Hepatocyte (in vitro differentiated cells): ENCODE data around the gene KCNQ4. TPM values are rescaled to one million over a fixed set of nuclear protein-coding genes. Genes with fewer than 3 reads are reported as not detected.

ENCODE experiments used
- DNase-seq: peaks from one replicate; pipeline ENCODE4 v3.0.0-alpha.2; 2016; ENCODE audit warnings: low spot score
- H2AFZ ChIP-seq: fragments of 200-600 bp; sonication (generic); 2 replicates; pipeline ENCODE4 v1.6.0; 2016; ENCODE audit warnings: antibody characterized with exemption, mild to moderate bottlenecking
- H3K27ac ChIP-seq: fragments of 200-600 bp; sonication (generic); 2 replicates; pipeline ENCODE4 v1.5.1; 2016; ENCODE audit warnings: mild to moderate bottlenecking
- H3K27me3 ChIP-seq: fragments of 200-600 bp; sonication (generic); 2 replicates; pipeline ENCODE4 v1.6.1; 2016
- H3K36me3 ChIP-seq: fragments of 200-600 bp; sonication (generic); replicated peaks from 2 replicates; pipeline ENCODE4 v1.5.1; 2016; ENCODE audit warnings: low read depth; ENCODE audit not compliant: insufficient read depth
- H3K4me1 ChIP-seq: fragments of 200-600 bp; sonication (generic); 2 replicates; pipeline ENCODE4 v1.5.1; 2016; ENCODE audit warnings: mild to moderate bottlenecking, moderate library complexity; ENCODE audit not compliant: insufficient read depth
- H3K4me2 ChIP-seq: fragments of 200-600 bp; sonication (generic); 2 replicates; pipeline ENCODE4 v1.6.0; 2016
- H3K4me3 ChIP-seq: fragments of 200-600 bp; sonication (generic); 2 replicates; pipeline ENCODE4 v1.5.1; 2016; ENCODE audit warnings: mild to moderate bottlenecking
- H3K79me2 ChIP-seq: fragments of 200-600 bp; sonication (generic); 2 replicates; pipeline ENCODE4 v1.6.0; 2017; ENCODE audit warnings: mild to moderate bottlenecking
- H3K9me2 ChIP-seq: fragments of 200-600 bp; sonication (generic); replicated peaks from 2 replicates; pipeline ENCODE4 v1.6.0; 2017; ENCODE audit warnings: mild to moderate bottlenecking; ENCODE audit not compliant: insufficient read depth
- H3K9me3 ChIP-seq: fragments of 200-600 bp; sonication (generic); 2 replicates; pipeline ENCODE4 v1.5.1; 2016; ENCODE audit warnings: low read depth, mild to moderate bottlenecking
- H4K20me1 ChIP-seq: fragments of 200-600 bp; sonication (generic); 2 replicates; pipeline ENCODE4 v1.6.0; 2016; ENCODE audit warnings: mild to moderate bottlenecking; ENCODE audit not compliant: insufficient read depth, poor library complexity, severe bottlenecking
- EZH2 ChIP-seq: fragments of 200-600 bp; sonication (generic); IDR thresholded peaks from 2 replicates; pipeline ENCODE4 v1.6.1; 2016; ENCODE audit warnings: antibody characterized with exemption, mild to moderate bottlenecking, borderline replicate concordance
- EZH2phosphoT487 ChIP-seq: fragments of 200-600 bp; sonication (generic); IDR thresholded peaks from one replicate; pipeline ENCODE4 v1.6.1; 2018; ENCODE audit warnings: antibody characterized with exemption, mild to moderate bottlenecking, low read depth, moderate library complexity; ENCODE audit not compliant: unreplicated experiment, severe bottlenecking
- WGBS: methylation state at CpG from one replicate; pipeline ENCODE4 v1.1.6; 2016; ENCODE audit warnings: low lambda C conversion rate; ENCODE audit errors: missing lambda C conversion rate; 5-methylcytosine and 5-hydroxymethylcytosine counted together
- polyA plus RNA-seq: library from polyadenylated mRNA; unstranded; fragments of >200 nt; fragmentation: Nextera tagmentation; extraction: Ambion mirVana; gene quantifications from 2 replicates; pipeline ENCODE4 v1.2.1, GENCODE V29; 2016
- total RNA-seq: library from RNA; depleted of rRNA; stranded (reverse); fragments of >200 nt; gene quantifications from 2 replicates; pipeline ENCODE4 v1.2.3, GENCODE V29; 2014
- TF ChIP-seq, protein P1 (sequence below): fragments of 200-600 bp; sonication (generic); IDR thresholded peaks from 2 replicates; pipeline ENCODE4 v1.5.1; 2016; ENCODE audit warnings: antibody characterized with exemption, mild to moderate bottlenecking; ENCODE audit not compliant: poor library complexity

The KCNQ4 gene
- total and polyA plus RNA-seq, 2 experiments from 2014 or later = not detected

DNA sequence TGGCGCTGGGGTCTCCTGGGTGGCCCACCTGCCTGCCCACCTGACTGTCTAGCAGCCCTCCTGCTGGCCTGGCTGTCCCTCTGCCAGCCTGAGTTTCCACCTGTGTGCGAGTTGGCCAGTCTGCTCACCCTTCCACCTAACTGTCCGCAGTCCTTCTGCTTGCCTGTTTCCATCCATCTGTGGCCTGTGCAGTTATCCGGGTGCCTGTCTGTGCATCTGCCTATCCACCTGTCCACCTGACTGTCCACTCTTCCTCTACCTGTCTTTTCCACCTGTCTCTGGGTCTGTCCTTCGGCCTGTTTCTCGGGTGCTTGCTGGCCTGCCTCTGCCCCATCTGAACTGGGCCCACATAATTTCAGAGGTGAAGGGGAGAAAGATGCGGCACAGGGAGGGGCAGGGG lies 1.9 kb downstream of the KCNQ4 start:
- Histone ChIP-seq H3K27me3 (peaks cover 29% of the 10 kb centered on the region), H3K79me2 (no peaks in the 10 kb centered on the region), H2AFZ (no peak overlapping the region), H3K9me3 (no peaks in the 10 kb centered on the region), H3K36me3 (no peaks in the 10 kb centered on the region), H3K27ac (no peak overlapping the region), H3K4me3 (no peak overlapping the region), H3K9me2 (no peaks in the 10 kb centered on the region), H4K20me1 (no peaks in the 10 kb centered on the region), H3K4me1 (peaks cover 13% of the 10 kb centered on the region), H3K4me2 (no peak overlapping the region)
- no peak for DNase-seq
- WGBS = 94% methylated on average over 7 of the region's 7 CpGs
- TF ChIP-seq EZH2phosphoT487 (no peak), EZH2 (no peak)
- TF ChIP-seq, protein P1, sequence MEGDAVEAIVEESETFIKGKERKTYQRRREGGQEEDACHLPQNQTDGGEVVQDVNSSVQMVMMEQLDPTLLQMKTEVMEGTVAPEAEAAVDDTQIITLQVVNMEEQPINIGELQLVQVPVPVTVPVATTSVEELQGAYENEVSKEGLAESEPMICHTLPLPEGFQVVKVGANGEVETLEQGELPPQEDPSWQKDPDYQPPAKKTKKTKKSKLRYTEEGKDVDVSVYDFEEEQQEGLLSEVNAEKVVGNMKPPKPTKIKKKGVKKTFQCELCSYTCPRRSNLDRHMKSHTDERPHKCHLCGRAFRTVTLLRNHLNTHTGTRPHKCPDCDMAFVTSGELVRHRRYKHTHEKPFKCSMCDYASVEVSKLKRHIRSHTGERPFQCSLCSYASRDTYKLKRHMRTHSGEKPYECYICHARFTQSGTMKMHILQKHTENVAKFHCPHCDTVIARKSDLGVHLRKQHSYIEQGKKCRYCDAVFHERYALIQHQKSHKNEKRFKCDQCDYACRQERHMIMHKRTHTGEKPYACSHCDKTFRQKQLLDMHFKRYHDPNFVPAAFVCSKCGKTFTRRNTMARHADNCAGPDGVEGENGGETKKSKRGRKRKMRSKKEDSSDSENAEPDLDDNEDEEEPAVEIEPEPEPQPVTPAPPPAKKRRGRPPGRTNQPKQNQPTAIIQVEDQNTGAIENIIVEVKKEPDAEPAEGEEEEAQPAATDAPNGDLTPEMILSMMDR = no peak

DNA sequence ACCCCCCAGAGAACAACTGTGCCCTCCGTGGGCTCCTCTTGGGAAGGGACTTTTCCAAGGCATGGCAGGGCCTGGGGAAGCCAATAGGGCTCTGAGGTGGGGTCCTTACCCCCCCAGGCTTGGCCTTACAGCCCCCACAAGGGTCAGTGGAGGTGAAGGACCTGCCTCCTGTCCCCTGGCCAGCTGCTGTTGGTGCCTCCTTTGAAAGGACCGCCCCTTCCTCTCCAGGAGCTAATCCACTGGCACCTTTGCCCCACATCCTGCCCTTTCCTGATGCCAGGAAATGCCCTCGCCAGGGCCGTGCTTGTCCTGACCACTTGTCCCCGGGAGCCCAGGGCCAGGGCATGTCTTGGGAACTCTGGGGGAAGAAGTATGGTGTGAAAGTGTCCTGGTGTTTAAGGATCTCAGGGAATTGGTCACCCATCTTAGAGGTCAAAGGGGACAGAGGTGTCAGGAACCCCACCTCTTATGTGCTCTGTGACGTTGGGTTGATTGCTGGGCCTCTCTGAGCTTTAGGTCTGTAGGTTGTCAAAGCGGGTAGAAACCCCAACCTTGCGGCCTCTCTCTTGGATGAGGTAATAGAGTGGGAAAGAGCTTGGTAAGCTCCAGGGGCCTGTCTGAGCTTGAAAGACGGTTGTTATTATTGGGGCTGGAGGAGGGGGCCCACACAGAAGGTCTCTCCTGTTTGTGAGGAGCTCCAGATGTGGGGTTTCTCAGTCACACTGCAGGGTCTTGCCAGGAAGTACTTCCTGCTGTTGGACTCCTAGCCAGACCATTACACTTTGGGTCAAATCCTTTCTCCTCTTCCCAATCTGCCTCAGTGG lies 2.8 kb downstream of the KCNQ4 start:
- Histone ChIP-seq H4K20me1 (no peaks in the 10 kb centered on the region), H3K79me2 (no peaks in the 10 kb centered on the region), H3K27me3 (peaks cover 29% of the 10 kb centered on the region), H3K4me2 (no peak overlapping the region), H3K9me3 (no peaks in the 10 kb centered on the region), H3K36me3 (no peaks in the 10 kb centered on the region), H3K4me3 (no peak overlapping the region), H3K9me2 (no peaks in the 10 kb centered on the region), H3K4me1 (peaks cover 13% of the 10 kb centered on the region), H2AFZ (no peak overlapping the region), H3K27ac (no peak overlapping the region)
- no peak for DNase-seq
- no peak for TF ChIP-seq EZH2phosphoT487
- TF ChIP-seq, protein P1 = no peak
- TF ChIP-seq EZH2 = no peak
- WGBS = 86% methylated on average over 8 of the region's 9 CpGs

DNA sequence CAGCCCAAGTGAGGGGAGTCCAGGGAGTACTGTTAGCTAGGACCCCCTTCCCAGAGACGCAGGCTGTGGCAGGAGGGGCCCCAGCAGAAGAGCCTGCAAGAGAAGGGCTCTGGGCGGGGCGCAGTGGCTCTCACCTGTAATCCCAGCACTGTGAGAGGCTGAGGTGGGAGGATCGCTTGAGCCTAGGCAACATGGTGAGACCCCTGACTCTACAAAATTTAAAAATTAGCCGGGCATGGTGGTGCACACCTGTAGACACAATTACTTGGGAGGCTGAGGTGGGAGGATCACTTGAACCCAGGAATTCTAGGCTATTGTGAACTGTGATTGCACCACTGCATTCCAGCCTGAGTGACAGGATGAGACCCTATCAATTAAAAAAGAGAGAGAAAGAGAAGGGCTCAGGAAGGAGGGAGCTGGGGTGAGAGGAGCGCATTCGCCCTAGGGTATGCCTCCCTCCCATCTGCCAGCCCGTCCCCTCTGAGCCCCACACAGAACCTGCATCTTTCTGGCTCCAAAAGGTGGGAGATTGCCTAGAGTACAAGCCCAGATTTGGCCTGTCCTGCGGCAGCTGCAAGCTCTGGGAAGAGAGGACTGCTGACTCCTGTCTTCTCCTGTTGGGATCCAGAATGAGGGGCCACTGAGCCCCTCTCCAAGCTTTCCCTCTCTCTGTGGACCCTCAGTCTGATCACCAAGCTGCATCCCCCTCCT lies 3.6 kb downstream of the KCNQ4 start:
- Histone ChIP-seq H3K4me3 (no peak overlapping the region), H3K9me2 (no peaks in the 10 kb centered on the region), H3K4me1 (peaks cover 13% of the 10 kb centered on the region), H2AFZ (no peak overlapping the region), H3K9me3 (no peaks in the 10 kb centered on the region), H3K4me2 (no peak overlapping the region), H3K79me2 (no peaks in the 10 kb centered on the region), H4K20me1 (no peaks in the 10 kb centered on the region), H3K27me3 (peaks cover 22% of the 10 kb centered on the region), H3K27ac (no peak overlapping the region), H3K36me3 (no peaks in the 10 kb centered on the region)
- WGBS = 93% methylated on average over 9 of the region's 9 CpGs
- no peak for DNase-seq
- TF ChIP-seq EZH2phosphoT487 (no peak), EZH2 (no peak)
- TF ChIP-seq, protein P1 = no peak
